Urinary bladder (tissue), 4 donors: ENCODE measurements around the gene VIPR2. TPM values are rescaled to one million over a fixed set of nuclear protein-coding genes. Genes with fewer than 3 reads are reported as not detected.
"Not testable (repeated sequence)": the region's sequence is repeated elsewhere in the genome, so short reads cannot be mapped to it uniquely, and the experiment has no call there.

Source experiments
- DNase-seq: peaks from one replicate; pipeline ENCODE4 v3.0.0-alpha.2; 2015; ENCODE audit errors: extremely low spot score
- H3K27ac ChIP-seq: one replicate; pipeline ENCODE4 v1.5.1; 2013; ENCODE audit warnings: low read depth, mild to moderate bottlenecking, moderate library complexity
- H3K36me3 ChIP-seq: one replicate; pipeline ENCODE4 v1.6.1; 2013; ENCODE audit warnings: mild to moderate bottlenecking, moderate library complexity; ENCODE audit not compliant: insufficient read depth
- H3K4me1 ChIP-seq: one replicate; pipeline ENCODE4 v1.6.1; 2013; ENCODE audit warnings: mild to moderate bottlenecking, moderate library complexity; ENCODE audit not compliant: insufficient read depth
- H3K4me3 ChIP-seq: one replicate; pipeline ENCODE4 v1.5.1; 2013; ENCODE audit warnings: low read depth, low read length
- WGBS: extraction: QIAGEN DNeasy Blood & Tissue Kit; methylation state at CpG from one replicate; pipeline ENCODE4 v1.1.7; 2013; 5-methylcytosine and 5-hydroxymethylcytosine counted together
- polyA plus RNA-seq: library from polyadenylated mRNA; stranded (reverse); fragments of 200-250 nt; gene quantifications from one replicate; pipeline ENCODE4 v1.2.3, GENCODE V29; 2013
- total RNA-seq: library from RNA; depleted of rRNA; stranded (reverse); fragments of >200 nt; gene quantifications from one replicate; pipeline ENCODE4 v1.2.3, GENCODE V29; 2014
- donor health status: healthy with polysubstance abuse.
- donor health status: healthy.

Gene VIPR2
- total and polyA plus RNA-seq, 2 donors: 2.0 to 7.8 TPM

GRCh38 chr7:159140170-159140910, 4.3 kb downstream of the VIPR2 start:
- H3K27ac ChIP-seq: no peak overlapping the region

GRCh38 chr7:159139639-159140038, 5.0 kb downstream of the VIPR2 start:
- H3K4me1 ChIP-seq: no peaks in the 10 kb centered on the region
- H3K36me3 ChIP-seq: no peaks in the 10 kb centered on the region
- 91% methylated on average over 10 of the region's 10 CpGs for WGBS
- H3K27ac ChIP-seq: no peak overlapping the region
- DNase-seq: no peak
- H3K4me3 ChIP-seq: no peak overlapping the region

More at GRCh38 chr7:159140170-159140910, 4.3 kb downstream of the VIPR2 start:
- no peak for DNase-seq
- Histone ChIP-seq H3K4me3 (no peak overlapping the region), H3K36me3 (no peaks in the 10 kb centered on the region), H3K4me1 (no peaks in the 10 kb centered on the region)
- WGBS: 90% methylated on average over 23 of the region's 23 CpGs

- Histone ChIP-seq H3K27ac (no peak overlapping the region), H3K4me3 (no peak overlapping the region), H3K36me3 (no peaks in the 10 kb centered on the region), H3K4me1 (no peaks in the 10 kb centered on the region)
- DNase-seq: no peak
- WGBS: 95% methylated on average over 10 of the region's 10 CpGs
These were observed 5.5 kb downstream of the VIPR2 start for GRCh38 chr7:159139202-159139601.

GRCh38 chr7:159138508-159138907, 6.2 kb downstream of the VIPR2 start:
- H3K4me1 ChIP-seq: no peaks in the 10 kb centered on the region
- H3K4me3 ChIP-seq: no peak overlapping the region
- H3K27ac ChIP-seq: no peak overlapping the region
- H3K36me3 ChIP-seq: no peaks in the 10 kb centered on the region
- DNase-seq: no peak
- 96% methylated on average over 6 of the region's 6 CpGs for WGBS

- 92% methylated on average over 11 of the region's 11 CpGs for WGBS
- no peak for DNase-seq
- Histone ChIP-seq H3K27ac (no peak overlapping the region), H3K4me3 (no peak overlapping the region), H3K4me1 (no peaks in the 10 kb centered on the region), H3K36me3 (no peaks in the 10 kb centered on the region)
These were observed 6.8 kb downstream of the VIPR2 start for GRCh38 chr7:159137906-159138305.

- Histone ChIP-seq H3K36me3 (no peaks in the 10 kb centered on the region), H3K27ac (no peak overlapping the region), H3K4me1 (no peaks in the 10 kb centered on the region), H3K4me3 (no peak overlapping the region)
- 62% methylated on average over 6 of the region's 6 CpGs for WGBS
- no peak for DNase-seq
These were observed 7.8 kb downstream of the VIPR2 start for GRCh38 chr7:159136846-159137245.

GRCh38 chr7:159136442-159136841, 8.2 kb downstream of the VIPR2 start:
- H3K4me1 ChIP-seq: no peaks in the 10 kb centered on the region
- no peak overlapping the region for H3K4me3 ChIP-seq
- H3K36me3 ChIP-seq: no peaks in the 10 kb centered on the region
- DNase-seq: no peak
- no peak overlapping the region for H3K27ac ChIP-seq
- WGBS: 77% methylated on average over 7 of the region's 7 CpGs

- H3K27ac ChIP-seq: no peak overlapping the region
- WGBS: 87% methylated on average over 8 of the region's 8 CpGs
- H3K4me1 ChIP-seq: no peaks in the 10 kb centered on the region
- DNase-seq: no peak
- H3K4me3 ChIP-seq: no peak overlapping the region
- H3K36me3 ChIP-seq: no peaks in the 10 kb centered on the region
These were observed 8.7 kb downstream of the VIPR2 start for GRCh38 chr7:159136013-159136412.

- not testable (repeated sequence) for H3K4me3 ChIP-seq, DNase-seq, H3K4me1 ChIP-seq, H3K27ac ChIP-seq, H3K36me3 ChIP-seq
- WGBS: 80% methylated on average over 11 of the region's 14 CpGs
These were observed 11.8 kb downstream of the VIPR2 start for GRCh38 chr7:159132670-159133443.

- WGBS: 75% methylated on average over 8 of the region's 8 CpGs
- Histone ChIP-seq H3K4me3 (no peak overlapping the region), H3K4me1 (no peaks in the 10 kb centered on the region), H3K36me3 (no peaks in the 10 kb centered on the region), H3K27ac (no peak overlapping the region)
- no peak for DNase-seq
These were observed 13.8 kb downstream of the VIPR2 start for GRCh38 chr7:159130820-159131219.

GRCh38 chr7:159130199-159130775, 14.4 kb downstream of the VIPR2 start:
- Histone ChIP-seq H3K36me3 (no peaks in the 10 kb centered on the region), H3K4me1 (no peaks in the 10 kb centered on the region), H3K4me3 (no peak overlapping the region), H3K27ac (no peak overlapping the region)
- WGBS: 91% methylated on average over 9 of the region's 9 CpGs
- DNase-seq: no peak

- Histone ChIP-seq H3K4me1 (no peaks in the 10 kb centered on the region), H3K36me3 (no peaks in the 10 kb centered on the region), H3K4me3 (no peak overlapping the region), H3K27ac (no peak overlapping the region)
- 89% methylated on average over 10 of the region's 10 CpGs for WGBS
- no peak for DNase-seq
These were observed 15.9 kb downstream of the VIPR2 start for GRCh38 chr7:159128767-159129166.

GRCh38 chr7:159127691-159128642, 16.7 kb downstream of the VIPR2 start:
- Histone ChIP-seq H3K4me1 (no peaks in the 10 kb centered on the region), H3K36me3 (no peaks in the 10 kb centered on the region), H3K4me3 (no peak overlapping the region), H3K27ac (no peak overlapping the region)
- 89% methylated on average over 16 of the region's 16 CpGs for WGBS
- DNase-seq: no peak
